Upper lobe of left lung (tissue), 6 donors: Measurements from ENCODE around the gene TLR9. TPM values are rescaled to one million over a fixed set of nuclear protein-coding genes. Genes with fewer than 3 reads are reported as not detected.
A peak's percentile ranks its signal among the peaks of the same experiment; 100 is the strongest.
"Not testable (repeated sequence)": the region's sequence is repeated elsewhere in the genome, so short reads cannot be mapped to it uniquely, and the experiment has no call there.

Source experiments
- ATAC-seq, 2 donors: fragments of 200-7000 bp; cut with Tn5 transposase; one replicate each; pipeline ENCODE4 v1.9.1; 2022; ENCODE audit warnings: mild to moderate bottlenecking in 2 of 2, moderate library complexity in 2 of 2; ENCODE audit not compliant: low FRiP score in 2 of 2
- DNase-seq, 2 donors: peaks; one replicate each; pipeline ENCODE4 v3.0.0-alpha.2; 2019 to 2020
- H3K27ac ChIP-seq, 4 donors: fragments of 200-600 bp; sonication (generic); one replicate each; pipeline ENCODE4 v1.5.1; 2016 to 2019
- H3K27me3 ChIP-seq, 4 donors: fragments of 200-600 bp; sonication (generic); one replicate each; pipeline ENCODE4 v1.5.1; 2017 to 2019
- H3K36me3 ChIP-seq, 4 donors: fragments of 200-600 bp; sonication (generic); one replicate each; pipeline ENCODE4 v1.5.1; 2016 to 2019
- H3K4me1 ChIP-seq, 4 donors: fragments of 200-600 bp; sonication (generic); one replicate each; pipeline ENCODE4 v1.5.1; 2018 to 2019
- H3K4me3 ChIP-seq, 4 donors: fragments of 200-600 bp; sonication (generic); one replicate each; pipeline ENCODE4 v1.5.1; 2017 to 2019; ENCODE audit warnings: mild to moderate bottlenecking in 2 of 4, moderate library complexity in 1 of 4
- H3K9me3 ChIP-seq, 4 donors: fragments of 200-600 bp; sonication (generic); one replicate each; pipeline ENCODE4 v1.5.1; 2018 to 2019
- EP300 ChIP-seq, 4 donors: sonication (generic); formaldehyde crosslinking; IDR thresholded peaks; one replicate each; pipeline ENCODE4 v1.5.1; 2017; ENCODE audit warnings: antibody characterized with exemption in 4 of 4, control low read depth in 2 of 4
- POLR2A ChIP-seq, 4 donors: fragments of 450-650 bp; IDR thresholded peaks; one replicate each; pipeline ENCODE4 v1.5.1; 2016 to 2017; ENCODE audit warnings: antibody characterized with exemption in 4 of 4, mild to moderate bottlenecking in 2 of 4
- POLR2AphosphoS5 ChIP-seq, 2 donors: sonication (generic); formaldehyde crosslinking; IDR thresholded peaks; one replicate each; pipeline ENCODE4 v1.5.1; 2017; ENCODE audit warnings: antibody characterized with exemption in 2 of 2
- WGBS, 2 donors: methylation state at CpG; one replicate each; pipeline ENCODE4 v1.1.5; 2017 to 2018; 5-methylcytosine and 5-hydroxymethylcytosine counted together
- total RNA-seq, 6 donors: library from RNA; depleted of rRNA in 4 of 6; stranded (reverse); fragments of >200 nt in 4 of 6; gene quantifications; one replicate each; pipeline versions ENCODE4 v1.1.0 to v1.2.1, GENCODE V29; 2016 to 2021
- TF ChIP-seq, protein P1 (sequence below), 6 experiments: fragments of 450-650 bp in 4 of 6; fragments of 200-600 bp in 2 of 6; sonication (generic) in 2 of 6; IDR thresholded peaks; one replicate each; pipeline ENCODE4 v1.5.1; 2016 to 2019; ENCODE audit warnings: antibody characterized with exemption in 6 of 6
- donor health status: DM: no; HTN: no; CAD: no; lungs with moderate emphysema.
- donor health status: DM: no; HTN: yes; CAD: no; lungs with severe emphysema.

The TLR9 gene
- total RNA-seq: 1 to 10 TPM in 1 of 6 donors, under 1 TPM in 1, not detected in 4; 0.29 to 1.1 TPM

- H3K27ac ChIP-seq: no peak within 1 kb of the TSS
- peaks cover 14 to 33% (median 28%) of the 10 kb centered on the region in 4 donors for H3K36me3 ChIP-seq
- no peak within 1 kb of the TSS for H3K4me3 ChIP-seq
- H3K4me1 ChIP-seq: peaks cover 1 to 4% (median 2%) of the 10 kb centered on the region in 4 donors
- ATAC-seq: no peak
- no peaks in the 10 kb centered on the region for H3K27me3 ChIP-seq
- H3K9me3 ChIP-seq: no peaks in the 10 kb centered on the region
- peak in 1 of 2 donors; percentile 24 for DNase-seq
- WGBS, 2 donors: 60 to 69% methylated on average over 4 to 9 of the region's 9 CpGs
- TF ChIP-seq POLR2A (IDR thresholded peaks at IDR 0.05) (no peak), EP300 (IDR thresholded peaks at IDR 0.05) (no peak), POLR2AphosphoS5 (IDR thresholded peaks at IDR 0.05) (no peak)
- TF ChIP-seq, protein P1, sequence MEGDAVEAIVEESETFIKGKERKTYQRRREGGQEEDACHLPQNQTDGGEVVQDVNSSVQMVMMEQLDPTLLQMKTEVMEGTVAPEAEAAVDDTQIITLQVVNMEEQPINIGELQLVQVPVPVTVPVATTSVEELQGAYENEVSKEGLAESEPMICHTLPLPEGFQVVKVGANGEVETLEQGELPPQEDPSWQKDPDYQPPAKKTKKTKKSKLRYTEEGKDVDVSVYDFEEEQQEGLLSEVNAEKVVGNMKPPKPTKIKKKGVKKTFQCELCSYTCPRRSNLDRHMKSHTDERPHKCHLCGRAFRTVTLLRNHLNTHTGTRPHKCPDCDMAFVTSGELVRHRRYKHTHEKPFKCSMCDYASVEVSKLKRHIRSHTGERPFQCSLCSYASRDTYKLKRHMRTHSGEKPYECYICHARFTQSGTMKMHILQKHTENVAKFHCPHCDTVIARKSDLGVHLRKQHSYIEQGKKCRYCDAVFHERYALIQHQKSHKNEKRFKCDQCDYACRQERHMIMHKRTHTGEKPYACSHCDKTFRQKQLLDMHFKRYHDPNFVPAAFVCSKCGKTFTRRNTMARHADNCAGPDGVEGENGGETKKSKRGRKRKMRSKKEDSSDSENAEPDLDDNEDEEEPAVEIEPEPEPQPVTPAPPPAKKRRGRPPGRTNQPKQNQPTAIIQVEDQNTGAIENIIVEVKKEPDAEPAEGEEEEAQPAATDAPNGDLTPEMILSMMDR (IDR thresholded peaks at IDR 0.05): no peak
Observed at GRCh38 chr3:52225452-52226228, at the start of gene TLR9. TSS of gene TLR9 (minus strand) at chr3:52225645. CDS start at chr3:52225529, 116 bp downstream.

DNA sequence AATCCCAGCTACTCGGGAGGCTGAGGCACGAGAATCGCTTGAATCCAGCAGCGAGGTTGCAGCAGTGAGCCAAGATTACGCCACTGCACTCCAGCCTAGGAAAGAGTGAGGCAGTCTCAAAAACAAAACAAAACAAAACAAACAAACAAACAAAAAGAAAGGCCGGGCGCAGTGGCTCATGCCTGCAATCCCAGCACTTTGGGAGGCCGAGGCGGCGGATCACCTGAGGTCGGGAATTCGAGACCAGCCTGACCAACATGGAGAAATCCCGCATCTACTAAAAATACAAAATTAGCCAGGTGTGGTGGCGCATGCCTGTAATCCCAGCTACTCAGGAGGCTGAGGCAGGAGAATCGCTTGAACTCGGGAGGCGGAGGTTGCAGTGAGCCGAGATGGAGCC lies 49.3 kb upstream of the TLR9 start:
- not testable (repeated sequence) for DNase-seq, H3K9me3 ChIP-seq, H3K27me3 ChIP-seq, ATAC-seq
- H3K4me1 ChIP-seq: peaks cover 67 to 89% (median 77%) of the 10 kb centered on the region in 4 donors
- peak overlapping the region in 1 of 4 donors; percentile 69 for H3K4me3 ChIP-seq
- peak overlapping the region in 1 of 4 donors; percentile 98 for H3K27ac ChIP-seq
- peaks cover 0 to 18% (median 0%) of the 10 kb centered on the region in 4 donors for H3K36me3 ChIP-seq
- WGBS, 2 donors: 87 to 93% methylated on average over 18 of the region's 18 CpGs

GRCh38 chr3:52272831-52273230 lies 47.4 kb upstream of the TLR9 start:
- H3K36me3 ChIP-seq: peaks cover 0 to 36% (median 14%) of the 10 kb centered on the region in 4 donors
- WGBS, 2 donors: 69 to 74% methylated on average over 3 of the region's 3 CpGs
- no peak for DNase-seq
- no peaks in the 10 kb centered on the region for H3K9me3 ChIP-seq
- H3K27ac ChIP-seq: peak overlapping the region; percentile 4 to 83 (median 28)
- no peak for ATAC-seq
- peaks cover 77 to 98% (median 85%) of the 10 kb centered on the region in 4 donors for H3K4me1 ChIP-seq
- no peaks in the 10 kb centered on the region for H3K27me3 ChIP-seq
- no peak for TF ChIP-seq POLR2A (IDR thresholded peaks at IDR 0.05)
- no peak for TF ChIP-seq POLR2AphosphoS5 (IDR thresholded peaks at IDR 0.05)
- TF ChIP-seq, protein P1 (IDR thresholded peaks at IDR 0.05): no peak
- no peak for TF ChIP-seq EP300 (IDR thresholded peaks at IDR 0.05)
- no peak overlapping the region for H3K4me3 ChIP-seq

DNA sequence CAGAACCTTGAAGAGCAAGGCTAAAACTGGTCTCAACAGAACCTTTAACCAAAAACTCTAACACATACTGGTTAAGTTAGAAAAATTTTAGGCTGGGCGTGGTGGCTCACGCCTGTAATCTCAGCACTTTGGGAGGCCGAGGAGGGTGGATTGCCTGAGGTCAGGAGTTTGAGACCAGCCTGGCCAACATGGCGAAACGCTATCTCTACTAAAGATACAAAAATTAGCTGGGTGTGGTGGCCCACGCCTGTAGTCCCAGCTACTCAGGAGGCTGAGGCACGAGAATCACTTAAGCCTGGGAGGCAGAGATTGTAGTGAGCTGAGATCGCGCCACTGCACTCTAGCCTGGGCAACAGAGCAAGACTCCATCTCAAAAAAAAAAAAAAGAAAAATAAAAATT lies 46.7 kb upstream of the TLR9 start:
- Histone ChIP-seq H3K36me3 (peaks cover 0 to 43% (median 20%) of the 10 kb centered on the region in 4 donors), H3K4me1 (peaks cover 81 to 100% (median 87%) of the 10 kb centered on the region in 4 donors), H3K27ac (peak overlapping the region; percentile 4 to 83 (median 71))
- ATAC-seq, DNase-seq, H3K4me3 ChIP-seq, H3K27me3 ChIP-seq, H3K9me3 ChIP-seq: not testable (repeated sequence)
- WGBS, 2 donors: 73 to 84% methylated on average over 9 of the region's 9 CpGs

DNA sequence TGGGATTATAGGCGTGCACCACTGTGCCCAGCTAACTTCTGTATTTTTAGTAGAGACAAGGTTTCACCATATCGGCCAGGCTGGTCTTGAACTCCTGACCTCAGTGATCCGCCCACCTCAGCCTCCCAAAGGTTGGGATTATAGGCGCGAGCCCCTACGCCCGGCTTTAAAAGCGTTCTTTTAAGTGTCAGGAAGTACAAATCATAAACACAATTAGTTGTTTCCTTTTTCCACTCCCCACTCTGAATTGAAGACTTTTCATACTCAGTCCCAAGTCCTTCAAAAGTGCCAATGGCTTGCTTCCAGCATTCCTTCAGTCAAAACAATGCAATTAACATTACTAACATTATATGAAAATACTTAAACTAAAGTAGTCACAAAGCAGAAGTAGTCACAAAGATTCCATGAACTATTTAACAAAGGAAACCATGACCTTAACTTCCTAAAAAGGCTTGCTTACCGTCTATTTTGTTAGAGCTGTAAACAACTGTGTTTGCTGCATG lies 44.9 kb upstream of the TLR9 start:
- ATAC-seq (peak; percentile 44 to 48), DNase-seq (no peak)
- no peak for TF ChIP-seq EP300 (IDR thresholded peaks at IDR 0.05)
- Histone ChIP-seq H3K9me3 (no peaks in the 10 kb centered on the region), H3K4me1 (peaks cover 67 to 82% (median 70%) of the 10 kb centered on the region in 4 donors), H3K27ac (peak overlapping the region; percentile 64 to 83 (median 71)), H3K27me3 (no peaks in the 10 kb centered on the region), H3K36me3 (peaks cover 14 to 61% (median 37%) of the 10 kb centered on the region in 4 donors), H3K4me3 (no peak overlapping the region)
- WGBS, 2 donors: 11 to 15% methylated on average over 9 of the region's 9 CpGs

DNA sequence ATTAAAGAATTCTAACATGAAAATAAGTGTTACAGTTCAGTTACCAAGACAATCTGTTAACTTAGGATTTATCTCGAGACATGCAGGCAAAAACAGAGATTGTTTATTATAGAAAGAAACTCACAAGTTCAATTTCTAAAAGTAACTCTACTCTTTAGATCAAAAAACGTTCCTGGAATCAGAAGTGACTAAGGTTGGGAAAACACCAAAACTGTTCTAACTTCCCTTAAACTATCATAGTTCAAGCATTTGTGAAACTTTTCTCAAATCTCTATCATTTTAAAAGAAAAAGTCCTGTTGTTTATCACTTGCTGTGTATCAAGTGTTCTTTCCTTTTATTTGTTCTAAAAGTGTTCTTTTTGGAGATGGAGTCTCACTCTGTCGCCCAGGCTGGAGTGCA lies 44.3 kb upstream of the TLR9 start:
- no peak for TF ChIP-seq POLR2AphosphoS5 (IDR thresholded peaks at IDR 0.05)
- TF ChIP-seq POLR2A (IDR thresholded peaks at IDR 0.05): no peak
- TF ChIP-seq, protein P1 (IDR thresholded peaks at IDR 0.05): no peak
- TF ChIP-seq EP300 (IDR thresholded peaks at IDR 0.05): no peak
- Histone ChIP-seq H3K27ac (peak overlapping the region; percentile 64 to 83 (median 71)), H3K9me3 (no peaks in the 10 kb centered on the region), H3K27me3 (no peaks in the 10 kb centered on the region), H3K4me1 (peaks cover 64 to 77% (median 67%) of the 10 kb centered on the region in 4 donors), H3K4me3 (no peak overlapping the region), H3K36me3 (peaks cover 14 to 64% (median 40%) of the 10 kb centered on the region in 4 donors)
- no peak for DNase-seq
- 37 to 50% methylated on average over 3 of the region's 3 CpGs for WGBS, 2 donors
- ATAC-seq: no peak
